Measurements from ENCODE around the gene CPNE6. TPM values are rescaled to one million over a fixed set of nuclear protein-coding genes. Genes with fewer than 3 reads are reported as not detected.

CPNE6 gene
- total and polyA plus RNA-seq, 2 of the 13 experiments (the other 11 are each of a cell fraction or from before 2014, with no cell fraction given), result not detected

GRCh38 chr14:24058260-24058950 is 13.0 kb upstream of the CPNE6 start (continued):
- TF ChIP-seq ZNF207 (IDR thresholded peaks at IDR 0.05; ENCODE audit: borderline replicate concordance) (no peak), ZNF710 (CRISPR knock-in tag; IDR thresholded peaks at IDR 0.05; ENCODE audit: borderline replicate concordance) (no peak), ZNF326 (CRISPR knock-in tag; IDR thresholded peaks at IDR 0.05; ENCODE audit: borderline replicate concordance) (no peak), IRF2 (CRISPR knock-in tag; IDR thresholded peaks at IDR 0.05) (peak; percentile 88), ZSCAN5A (CRISPR knock-in tag; IDR thresholded peaks at IDR 0.05; ENCODE audit: borderline replicate concordance) (no peak; the same call in 1 of the 2 replicates), JARID2 (CRISPR knock-in tag; IDR thresholded peaks at IDR 0.05; ENCODE audit: insufficient replicate concordance) (peak; percentile 54), PAX8 (CRISPR knock-in tag; IDR thresholded peaks at IDR 0.05; ENCODE audit: borderline replicate concordance) (peak; percentile 69; the same call in 1 of the 2 replicates), HMGXB4 (CRISPR knock-in tag; IDR thresholded peaks at IDR 0.05; ENCODE audit: borderline replicate concordance in 1 of 2, low read depth in 1 of 2) (peak; percentile 75 to 91; a peak in 3 of 4 replicates), SP5 (CRISPR knock-in tag; IDR thresholded peaks at IDR 0.05; ENCODE audit: borderline replicate concordance, low read depth) (no peak), TEAD3 (CRISPR knock-in tag; optimal IDR thresholded peaks at IDR 0.05; ENCODE audit: borderline replicate concordance) (peak; percentile 78), ZKSCAN8 (CRISPR knock-in tag; IDR thresholded peaks at IDR 0.05; ENCODE audit: borderline replicate concordance) (peak; percentile 88), ZNF639 (CRISPR knock-in tag; conservative IDR thresholded peaks at IDR 0.05) (0 out of 2 replicates have a peak, but pooled peaks have one; percentile 47), NFIC (IDR thresholded peaks at IDR 0.05; ENCODE audit: low read length) (no peak), FOXO4 (CRISPR knock-in tag; conservative IDR thresholded peaks at IDR 0.05) (no peak), ZKSCAN5 (CRISPR knock-in tag; IDR thresholded peaks at IDR 0.05) (no peak), ZNF740 (CRISPR knock-in tag; IDR thresholded peaks at IDR 0.05) (no peak), YEATS4 (CRISPR knock-in tag; IDR thresholded peaks at IDR 0.05; ENCODE audit: borderline replicate concordance) (no peak), ZNF136 (CRISPR knock-in tag; IDR thresholded peaks at IDR 0.05; ENCODE audit: low read depth) (no peak), ZEB1 (IDR thresholded peaks at IDR 0.05; ENCODE audit: insufficient replicate concordance, low read depth) (no peak), YEATS2 (CRISPR knock-in tag; IDR thresholded peaks at IDR 0.05; ENCODE audit: borderline replicate concordance) (peak; percentile 83; the same call in 1 of the 2 replicates), CC2D1A (CRISPR knock-in tag; IDR thresholded peaks at IDR 0.05) (no peak)

All from HepG2 (cell line).